ENCODE data around the gene ATF6.

ATF6 gene

GRCh38 chr1:161972828-161973227, 206.7 kb downstream of the ATF6 start:
- DNase-seq (ENCODE audit: low spot score), result no peak

GRCh38 chr1:161973924-161974845, 208.1 kb downstream of the ATF6 start:
- DNase-seq (ENCODE audit: low spot score), result peak; percentile 66

GRCh38 chr1:161978011-161978790, 212.1 kb downstream of the ATF6 start:
- no peak for DNase-seq (ENCODE audit: low spot score)

DNA sequence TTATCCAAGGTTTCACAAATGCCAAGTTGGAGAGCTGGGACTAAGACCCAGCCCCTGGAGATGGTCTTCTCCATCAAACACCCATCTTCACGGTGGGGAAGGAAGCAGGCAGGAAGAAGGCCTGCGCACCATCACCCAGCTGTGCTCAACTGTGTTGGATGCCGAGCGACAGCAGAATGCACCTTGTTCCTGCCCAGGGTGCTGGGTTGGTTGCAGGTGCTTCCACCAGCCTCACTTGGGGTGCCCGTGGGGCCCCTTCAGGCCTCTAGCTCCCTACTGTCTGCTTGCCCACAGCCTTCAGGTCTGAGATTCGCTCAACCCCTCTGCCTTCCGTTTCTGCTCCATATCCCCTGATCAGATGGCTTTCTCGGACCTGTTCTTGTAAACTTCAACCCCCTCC, 215.0 kb downstream of the ATF6 start:
- no peak for DNase-seq (ENCODE audit: low spot score)

- no peak for DNase-seq (ENCODE audit: low spot score)
Observed at GRCh38 chr1:161981735-161982506, 215.8 kb downstream of the ATF6 start.

- no peak for DNase-seq (ENCODE audit: low spot score)
Observed at GRCh38 chr1:161982507-161982895, 216.4 kb downstream of the ATF6 start.

GRCh38 chr1:161982917-161983316, 216.8 kb downstream of the ATF6 start:
- no peak for DNase-seq (ENCODE audit: low spot score)

DNA sequence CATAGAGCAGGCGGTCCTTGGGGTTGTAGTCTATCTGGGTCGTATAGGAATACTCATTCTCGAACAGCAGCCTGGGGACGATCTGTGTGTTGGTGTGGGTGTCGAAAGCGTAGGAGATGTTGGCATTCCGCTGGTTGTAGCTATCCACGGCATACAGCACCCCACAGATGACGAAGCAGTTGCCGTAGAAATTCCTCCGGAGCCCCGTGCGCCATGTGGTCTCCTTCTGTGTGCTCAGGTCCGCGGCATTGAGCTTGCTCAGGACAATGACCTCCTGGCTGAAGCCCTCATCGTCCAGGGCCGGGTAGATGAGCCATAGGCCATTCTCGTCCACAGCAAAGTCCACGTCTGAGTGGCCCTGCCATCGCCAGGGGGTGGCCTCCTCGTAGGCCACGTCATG, 217.6 kb downstream of the ATF6 start:
- no peak for DNase-seq (ENCODE audit: low spot score)

GRCh38 chr1:161985301-161985822, 219.2 kb downstream of the ATF6 start:
- no peak for DNase-seq (ENCODE audit: low spot score)

- no peak for DNase-seq (ENCODE audit: low spot score)
Observed at GRCh38 chr1:161986328-161986727, 220.2 kb downstream of the ATF6 start.

- no peak for DNase-seq (ENCODE audit: low spot score)
Observed at GRCh38 chr1:161987303-161987702, 221.2 kb downstream of the ATF6 start.

DNA sequence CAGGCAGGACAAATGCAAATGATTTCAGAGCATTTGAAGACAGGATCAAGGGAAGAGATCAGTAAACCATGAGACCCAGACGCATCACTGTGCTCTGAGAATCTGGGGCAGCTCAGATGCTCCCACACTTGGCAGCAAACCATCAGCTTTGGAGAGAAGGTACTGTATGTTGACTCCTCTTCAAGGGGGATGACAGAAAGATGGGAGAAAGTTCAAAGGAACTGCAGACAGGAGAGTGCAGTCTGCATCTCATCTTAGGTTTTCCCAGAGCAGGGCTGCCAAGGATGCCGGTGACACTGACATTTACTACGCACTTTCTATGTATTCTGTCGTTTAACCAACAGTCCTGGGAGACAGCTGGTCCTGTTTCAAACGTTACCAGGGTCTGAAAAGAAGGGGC, 221.8 kb downstream of the ATF6 start:
- DNase-seq (ENCODE audit: low spot score), result no peak

DNA sequence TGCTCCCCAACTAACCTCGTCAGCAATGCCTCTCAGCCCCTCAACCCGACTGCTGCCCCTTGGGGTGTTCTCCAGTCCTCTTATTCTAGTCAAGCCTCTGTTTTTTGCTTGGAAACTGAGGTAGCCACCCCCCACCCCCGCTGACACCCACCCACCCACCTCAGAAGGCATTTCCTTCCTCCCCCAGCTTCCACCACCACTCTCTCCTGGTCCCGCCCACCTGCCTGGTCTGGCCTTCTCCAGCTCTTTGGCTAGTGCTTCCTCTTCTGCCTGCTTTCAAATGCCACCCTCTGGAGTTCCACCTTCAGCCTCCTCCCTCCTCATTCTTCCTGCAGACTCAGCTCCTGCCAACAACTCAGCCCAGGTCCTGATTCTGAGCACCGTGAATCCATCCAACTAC, 222.3 kb downstream of the ATF6 start:
- DNase-seq (ENCODE audit: low spot score), result no peak

DNA sequence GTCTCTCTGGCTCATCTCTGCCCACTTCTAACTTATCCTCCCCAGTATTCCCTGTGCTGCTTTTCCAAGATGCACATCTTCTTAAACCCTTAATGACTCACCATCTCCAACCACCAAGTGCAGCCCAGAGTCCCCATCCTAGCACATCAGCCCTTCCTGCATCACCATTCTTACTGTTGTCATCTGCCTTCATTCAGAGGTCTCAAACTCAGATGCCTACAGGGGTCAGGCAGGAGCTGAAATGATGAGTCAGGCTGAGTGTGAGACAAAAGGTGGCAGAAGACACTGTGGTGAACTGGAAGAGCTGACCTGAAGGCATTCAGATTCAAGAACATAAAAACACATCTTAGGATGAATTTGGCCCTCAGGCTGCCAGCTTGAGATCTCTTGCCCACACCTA, 223.0 kb downstream of the ATF6 start:
- no peak for DNase-seq (ENCODE audit: low spot score)

DNA sequence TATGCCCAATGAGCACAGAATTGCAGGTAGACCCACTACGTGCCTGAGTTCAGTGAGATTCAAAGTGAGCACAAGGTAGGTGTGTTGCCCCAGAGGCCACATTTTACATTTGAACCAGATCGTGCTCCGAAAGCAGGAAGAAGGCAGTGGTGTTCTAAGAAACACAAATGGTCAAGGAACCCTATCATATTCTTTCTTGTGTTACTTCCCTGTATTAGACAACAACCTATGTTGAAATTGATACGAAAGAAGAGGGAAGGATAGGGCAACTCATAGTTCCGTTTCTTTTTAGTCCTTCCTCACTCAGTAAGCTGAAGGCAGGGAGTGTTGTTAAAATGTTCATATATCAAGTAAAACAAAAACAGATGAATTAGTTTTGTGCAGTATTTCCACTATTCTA, 223.7 kb downstream of the ATF6 start:
- no peak for DNase-seq (ENCODE audit: low spot score)

GRCh38 chr1:161993576-161993975, 227.5 kb downstream of the ATF6 start:
- no peak for DNase-seq (ENCODE audit: low spot score)

DNA sequence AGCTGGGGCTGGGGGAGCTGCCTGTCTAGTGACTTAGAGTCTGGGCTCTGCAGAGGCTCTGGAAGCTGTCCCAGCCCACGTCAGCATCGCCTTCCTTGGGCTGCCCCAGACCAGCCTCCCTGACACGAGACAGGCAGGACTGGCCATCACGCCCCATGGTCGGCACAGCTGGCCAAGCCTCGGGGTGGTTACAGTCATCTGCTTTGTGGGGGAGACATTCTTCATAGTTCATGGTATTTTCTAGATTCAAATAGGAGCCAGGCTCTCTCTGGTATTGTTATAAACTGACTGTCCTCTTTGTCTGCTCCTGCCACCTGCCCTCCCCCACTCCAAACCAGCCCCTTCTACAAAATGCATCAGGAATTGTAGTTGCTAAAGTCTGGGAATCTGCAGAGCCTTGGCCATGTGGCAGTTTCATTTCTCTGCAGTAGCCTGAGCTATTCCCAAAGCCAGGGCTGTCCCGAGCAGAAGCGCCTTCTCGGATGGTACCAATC, 228.1 kb downstream of the ATF6 start:
- no peak for DNase-seq (ENCODE audit: low spot score)

DNA sequence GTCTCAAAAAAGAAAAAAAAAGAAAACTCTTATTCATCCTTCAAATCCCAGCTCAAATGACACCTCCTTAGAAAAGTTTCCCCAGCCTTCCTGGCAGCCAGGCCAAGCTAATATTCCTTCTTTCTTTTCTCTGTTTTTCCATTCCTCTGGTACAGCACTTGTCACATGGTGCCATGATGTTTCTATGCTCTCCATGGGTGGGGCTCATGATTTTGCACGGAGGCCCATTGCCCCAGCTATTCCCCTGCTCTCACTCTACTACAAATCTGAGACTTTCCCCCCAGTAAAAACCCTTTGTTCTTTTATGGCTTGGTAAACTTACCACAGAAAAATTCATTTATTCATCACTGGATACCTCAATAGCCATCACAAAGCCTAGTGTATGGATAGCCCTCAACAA, 231.0 kb downstream of the ATF6 start:
- no peak for DNase-seq (ENCODE audit: low spot score)

DNA sequence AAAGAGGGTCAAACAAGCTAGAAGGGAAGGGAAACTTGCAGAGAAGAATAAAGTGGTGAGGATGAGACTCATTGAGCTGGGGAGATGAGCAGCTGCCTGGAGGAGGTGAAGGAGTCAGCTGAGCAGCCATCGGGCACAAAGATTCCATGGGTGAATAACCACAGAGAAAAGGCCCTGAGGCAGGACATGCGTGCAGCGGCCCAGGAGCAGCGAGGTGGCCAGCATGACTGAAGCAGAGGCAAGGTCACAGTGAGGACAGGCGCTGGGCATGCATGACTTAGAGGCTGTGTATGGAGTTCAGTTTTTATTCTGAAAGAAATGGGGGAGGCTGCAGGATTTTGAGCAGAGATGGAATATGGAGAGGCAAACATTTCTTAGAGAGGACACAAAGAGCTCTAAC, 232.7 kb downstream of the ATF6 start:
- DNase-seq (ENCODE audit: low spot score), result no peak

DNA sequence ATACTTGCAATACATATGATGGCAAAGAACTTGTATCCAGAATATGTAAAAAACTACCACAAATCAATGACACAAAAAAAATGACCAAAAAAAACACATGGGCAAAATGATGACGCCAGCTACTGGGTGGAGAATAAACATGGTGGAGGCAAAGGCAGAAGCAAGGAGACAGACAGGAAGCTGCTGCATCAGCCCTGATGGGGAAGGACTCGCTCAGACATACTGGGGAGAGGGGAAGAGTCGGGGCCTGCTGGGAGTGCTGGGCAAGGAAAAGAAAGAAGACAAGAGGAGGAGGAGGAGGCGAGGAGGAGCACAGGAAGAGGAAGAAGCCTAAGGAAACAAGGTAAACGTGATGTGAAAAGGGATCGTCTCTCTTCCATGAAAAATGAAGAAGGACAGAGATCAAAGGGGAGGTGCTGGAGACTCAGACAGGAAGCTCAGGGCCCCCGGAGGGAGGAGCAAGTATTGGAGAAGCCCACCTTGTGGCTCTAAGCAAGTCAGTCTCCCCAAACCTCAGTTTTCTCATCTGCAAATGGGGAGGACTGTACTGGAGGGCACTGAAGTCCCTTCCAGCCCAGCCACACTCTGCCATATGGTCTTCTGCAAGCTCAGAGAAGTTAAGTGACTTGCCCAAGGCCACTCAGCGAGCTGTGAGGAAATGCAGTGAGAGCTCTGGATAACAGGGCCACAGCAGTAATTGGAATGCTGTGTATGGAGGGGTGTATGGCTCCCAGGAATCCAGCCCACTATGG, 233.4 kb downstream of the ATF6 start:
- DNase-seq (ENCODE audit: low spot score), result no peak

- DNase-seq (ENCODE audit: low spot score), result no peak
Observed at GRCh38 chr1:162000053-162000420, 233.9 kb downstream of the ATF6 start.
